Measurements from ENCODE around the gene ST3GAL3.

The ST3GAL3 gene

DNA sequence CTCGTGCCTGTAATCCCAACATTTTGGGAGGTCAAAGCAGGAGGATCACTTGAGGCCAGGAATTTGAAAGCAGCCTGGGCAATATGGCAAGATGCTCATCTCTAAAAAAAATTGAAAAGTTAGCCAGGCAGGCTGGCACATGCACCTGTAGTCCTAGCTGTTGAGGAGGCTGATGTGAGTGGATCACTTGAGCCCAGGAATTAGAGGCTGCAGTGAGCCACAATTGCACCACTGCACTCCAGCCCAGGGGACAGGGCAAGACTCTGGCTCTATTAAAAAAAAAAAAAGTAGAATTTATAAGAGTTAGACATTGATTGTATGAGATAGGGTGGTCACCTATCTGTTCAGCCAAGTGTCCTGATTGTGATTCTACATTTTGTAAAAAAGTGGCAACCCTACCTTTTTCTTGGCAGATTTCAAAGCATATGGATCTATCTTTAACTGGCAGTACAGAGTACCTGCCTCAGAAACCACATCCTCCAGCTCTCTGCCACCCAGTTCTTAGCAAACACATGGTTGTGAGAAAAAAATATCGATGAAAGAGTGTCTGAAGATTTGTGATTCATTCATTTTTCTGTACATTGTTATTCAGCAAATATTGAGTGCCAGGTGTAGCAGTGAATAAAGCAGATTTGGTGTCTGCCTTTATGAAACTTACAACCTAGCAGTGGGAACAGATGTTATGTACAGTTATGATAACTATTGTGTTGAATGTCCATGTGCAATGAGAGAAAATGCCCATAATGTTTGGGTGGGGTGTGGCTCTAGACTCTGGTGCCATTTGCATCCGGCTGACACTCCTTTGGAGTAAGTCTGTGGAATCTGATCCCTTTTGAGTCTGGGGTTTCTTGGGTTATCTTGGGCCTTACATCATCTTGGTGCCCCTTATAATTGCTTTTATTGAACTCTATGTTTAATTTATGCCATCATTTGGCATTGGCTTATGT is 82.5 kb downstream of the ST3GAL3 start:
- no peaks in the 10 kb centered on the region for H3K27me3 ChIP-seq (ENCODE audit: insufficient read depth, poor library complexity, severe bottlenecking)
- no peak for DNase-seq (ENCODE audit: low read depth in 1 of 2, low spot score in 1 of 2)
- TF ChIP-seq, protein P1, sequence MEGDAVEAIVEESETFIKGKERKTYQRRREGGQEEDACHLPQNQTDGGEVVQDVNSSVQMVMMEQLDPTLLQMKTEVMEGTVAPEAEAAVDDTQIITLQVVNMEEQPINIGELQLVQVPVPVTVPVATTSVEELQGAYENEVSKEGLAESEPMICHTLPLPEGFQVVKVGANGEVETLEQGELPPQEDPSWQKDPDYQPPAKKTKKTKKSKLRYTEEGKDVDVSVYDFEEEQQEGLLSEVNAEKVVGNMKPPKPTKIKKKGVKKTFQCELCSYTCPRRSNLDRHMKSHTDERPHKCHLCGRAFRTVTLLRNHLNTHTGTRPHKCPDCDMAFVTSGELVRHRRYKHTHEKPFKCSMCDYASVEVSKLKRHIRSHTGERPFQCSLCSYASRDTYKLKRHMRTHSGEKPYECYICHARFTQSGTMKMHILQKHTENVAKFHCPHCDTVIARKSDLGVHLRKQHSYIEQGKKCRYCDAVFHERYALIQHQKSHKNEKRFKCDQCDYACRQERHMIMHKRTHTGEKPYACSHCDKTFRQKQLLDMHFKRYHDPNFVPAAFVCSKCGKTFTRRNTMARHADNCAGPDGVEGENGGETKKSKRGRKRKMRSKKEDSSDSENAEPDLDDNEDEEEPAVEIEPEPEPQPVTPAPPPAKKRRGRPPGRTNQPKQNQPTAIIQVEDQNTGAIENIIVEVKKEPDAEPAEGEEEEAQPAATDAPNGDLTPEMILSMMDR (IDR thresholded peaks at IDR 0.05; ENCODE audit: insufficient read depth, low read length), result no peak
- TF ChIP-seq, protein P2, sequence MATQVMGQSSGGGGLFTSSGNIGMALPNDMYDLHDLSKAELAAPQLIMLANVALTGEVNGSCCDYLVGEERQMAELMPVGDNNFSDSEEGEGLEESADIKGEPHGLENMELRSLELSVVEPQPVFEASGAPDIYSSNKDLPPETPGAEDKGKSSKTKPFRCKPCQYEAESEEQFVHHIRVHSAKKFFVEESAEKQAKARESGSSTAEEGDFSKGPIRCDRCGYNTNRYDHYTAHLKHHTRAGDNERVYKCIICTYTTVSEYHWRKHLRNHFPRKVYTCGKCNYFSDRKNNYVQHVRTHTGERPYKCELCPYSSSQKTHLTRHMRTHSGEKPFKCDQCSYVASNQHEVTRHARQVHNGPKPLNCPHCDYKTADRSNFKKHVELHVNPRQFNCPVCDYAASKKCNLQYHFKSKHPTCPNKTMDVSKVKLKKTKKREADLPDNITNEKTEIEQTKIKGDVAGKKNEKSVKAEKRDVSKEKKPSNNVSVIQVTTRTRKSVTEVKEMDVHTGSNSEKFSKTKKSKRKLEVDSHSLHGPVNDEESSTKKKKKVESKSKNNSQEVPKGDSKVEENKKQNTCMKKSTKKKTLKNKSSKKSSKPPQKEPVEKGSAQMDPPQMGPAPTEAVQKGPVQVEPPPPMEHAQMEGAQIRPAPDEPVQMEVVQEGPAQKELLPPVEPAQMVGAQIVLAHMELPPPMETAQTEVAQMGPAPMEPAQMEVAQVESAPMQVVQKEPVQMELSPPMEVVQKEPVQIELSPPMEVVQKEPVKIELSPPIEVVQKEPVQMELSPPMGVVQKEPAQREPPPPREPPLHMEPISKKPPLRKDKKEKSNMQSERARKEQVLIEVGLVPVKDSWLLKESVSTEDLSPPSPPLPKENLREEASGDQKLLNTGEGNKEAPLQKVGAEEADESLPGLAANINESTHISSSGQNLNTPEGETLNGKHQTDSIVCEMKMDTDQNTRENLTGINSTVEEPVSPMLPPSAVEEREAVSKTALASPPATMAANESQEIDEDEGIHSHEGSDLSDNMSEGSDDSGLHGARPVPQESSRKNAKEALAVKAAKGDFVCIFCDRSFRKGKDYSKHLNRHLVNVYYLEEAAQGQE (IDR thresholded peaks at IDR 0.05; ENCODE audit: insufficient replicate concordance, low read depth), result no peak
- TF ChIP-seq SPI1 (IDR thresholded peaks at IDR 0.05; ENCODE audit: borderline replicate concordance, low read depth), result no peak
- H3K4me3 ChIP-seq (replicated peaks; ENCODE audit: insufficient read depth, low read length), result no peak overlapping the region
- no peak overlapping the region for H3K27ac ChIP-seq (replicated peaks)

DNA sequence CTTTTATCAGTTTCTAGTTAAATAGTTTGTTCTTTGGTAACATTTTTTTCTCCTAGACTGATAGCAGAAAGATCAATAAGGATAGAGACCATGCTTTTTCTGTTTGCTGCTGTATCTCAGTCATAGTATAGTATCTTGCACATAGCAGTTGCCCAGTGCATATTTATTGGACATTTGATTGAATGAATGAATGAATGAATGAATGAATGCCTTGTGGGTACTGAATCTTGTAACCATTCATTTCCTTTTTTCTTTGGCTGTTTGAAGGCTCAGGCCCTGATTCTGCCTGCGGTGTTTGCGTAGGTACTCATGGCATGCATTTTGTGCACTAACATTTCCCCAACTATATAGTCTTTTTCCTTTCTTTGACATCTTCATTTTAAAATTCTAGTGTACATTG is 83.9 kb downstream of the ST3GAL3 start:
- Histone ChIP-seq H3K4me3 (replicated peaks; ENCODE audit: insufficient read depth, low read length) (no peak overlapping the region), H3K27ac (replicated peaks) (no peak overlapping the region; the same call in 1 of the 2 replicates), H3K27me3 (ENCODE audit: insufficient read depth, poor library complexity, severe bottlenecking) (no peaks in the 10 kb centered on the region)
- TF ChIP-seq, protein P1 (IDR thresholded peaks at IDR 0.05; ENCODE audit: insufficient read depth, low read length), result no peak
- TF ChIP-seq, protein P2 (IDR thresholded peaks at IDR 0.05; ENCODE audit: insufficient replicate concordance, low read depth), result no peak
- TF ChIP-seq POLR2AphosphoS5 (IDR thresholded peaks at IDR 0.05; ENCODE audit: low read depth), result no peak
- TF ChIP-seq SPI1 (IDR thresholded peaks at IDR 0.05; ENCODE audit: borderline replicate concordance, low read depth), result no peak
- no peak for TF ChIP-seq GABPA (IDR thresholded peaks at IDR 0.05; ENCODE audit: low read depth)
- no peak for DNase-seq (ENCODE audit: low read depth in 1 of 2, low spot score in 1 of 2)

DNA sequence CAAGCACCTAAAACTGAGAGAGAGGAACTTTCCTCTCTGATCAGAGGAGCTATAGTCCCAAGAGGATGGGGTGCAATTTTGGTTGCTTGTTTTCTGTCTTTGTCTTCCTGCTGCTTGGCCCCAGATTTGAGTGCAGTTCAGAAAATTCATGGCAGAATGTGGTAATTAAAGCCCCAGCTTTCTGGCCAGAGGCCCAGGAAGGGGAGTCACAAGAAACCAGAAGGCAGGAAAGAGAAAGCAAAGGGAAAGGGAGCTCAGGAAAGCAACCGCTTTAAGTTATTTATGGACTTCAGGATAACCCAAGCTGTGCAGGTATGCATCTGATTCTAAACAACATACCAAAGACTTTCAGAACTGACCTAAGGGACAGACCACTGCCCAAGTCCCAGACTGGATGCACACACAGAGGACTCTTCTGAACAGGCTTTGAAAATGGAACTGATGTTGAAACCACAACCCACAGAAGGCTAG is 88.8 kb downstream of the ST3GAL3 start:
- peak overlapping the region; percentile 65 for H3K27ac ChIP-seq (replicated peaks)

More for the DNA sequence above, 88.8 kb downstream of the ST3GAL3 start:
- peak in 1 of 2 experiments; percentile 47 for DNase-seq (ENCODE audit: low read depth in 1 of 2, low spot score in 1 of 2)
- Histone ChIP-seq H3K4me3 (replicated peaks; ENCODE audit: insufficient read depth, low read length) (no peak overlapping the region), H3K27me3 (ENCODE audit: insufficient read depth, poor library complexity, severe bottlenecking) (no peaks in the 10 kb centered on the region)
- no peak for TF ChIP-seq POLR2AphosphoS5 (IDR thresholded peaks at IDR 0.05; ENCODE audit: low read depth)
- TF ChIP-seq GABPA (IDR thresholded peaks at IDR 0.05; ENCODE audit: low read depth), result no peak
- TF ChIP-seq SPI1 (IDR thresholded peaks at IDR 0.05; ENCODE audit: borderline replicate concordance, low read depth), result no peak
- TF ChIP-seq, protein P2 (IDR thresholded peaks at IDR 0.05; ENCODE audit: insufficient replicate concordance, low read depth), result no peak
- TF ChIP-seq, protein P1 (IDR thresholded peaks at IDR 0.05; ENCODE audit: insufficient read depth, low read length), result no peak

Measured in HL-60 (cell line).